GM18499 (cell line): ENCODE results near the gene TTLL11.
"Not testable (repeated sequence)": the region's sequence is repeated elsewhere in the genome, so short reads cannot be mapped to it uniquely, and the experiment has no call there.

Experiments used
- ATAC-seq: cut with Tn5 transposase; IDR thresholded peaks from one replicate; pipeline ENCODE4 v1.9.1; 2021; ENCODE audit warnings: moderate number of reproducible peaks; ENCODE audit not compliant: insufficient read depth, unreplicated experiment

Gene TTLL11

DNA sequence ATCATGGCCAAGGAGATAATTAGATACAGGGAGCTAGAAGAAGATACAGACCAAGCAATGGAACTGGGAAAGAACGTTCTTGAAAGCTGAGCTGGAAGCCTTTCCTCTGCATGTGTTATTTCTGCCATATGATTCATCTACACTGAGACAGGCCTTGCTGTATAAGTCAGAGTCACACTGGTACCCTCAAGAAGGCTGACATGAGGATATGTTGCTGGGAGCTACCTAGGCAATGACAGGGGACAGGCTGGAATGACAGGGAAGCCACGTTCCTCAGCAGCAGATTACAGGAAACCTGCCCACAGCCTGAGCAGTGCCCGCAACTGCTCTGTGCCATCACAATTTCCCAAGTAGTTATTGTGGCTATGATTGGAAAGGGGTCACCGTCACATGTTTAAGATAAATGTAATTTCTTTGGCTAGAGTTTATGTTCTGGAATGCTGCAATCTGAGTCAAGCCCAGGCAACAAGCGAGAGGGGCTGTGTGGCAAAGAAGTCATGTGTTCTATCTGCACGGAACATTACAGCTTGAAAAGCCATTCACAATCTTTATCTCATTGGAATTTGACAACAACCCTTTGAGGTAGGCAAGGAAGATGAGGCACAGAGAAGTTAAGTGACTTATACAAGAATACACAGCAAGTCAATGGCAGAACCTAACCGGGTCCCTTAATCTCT is 108.2 kb downstream of the TTLL11 start:
- ATAC-seq: no peak

DNA sequence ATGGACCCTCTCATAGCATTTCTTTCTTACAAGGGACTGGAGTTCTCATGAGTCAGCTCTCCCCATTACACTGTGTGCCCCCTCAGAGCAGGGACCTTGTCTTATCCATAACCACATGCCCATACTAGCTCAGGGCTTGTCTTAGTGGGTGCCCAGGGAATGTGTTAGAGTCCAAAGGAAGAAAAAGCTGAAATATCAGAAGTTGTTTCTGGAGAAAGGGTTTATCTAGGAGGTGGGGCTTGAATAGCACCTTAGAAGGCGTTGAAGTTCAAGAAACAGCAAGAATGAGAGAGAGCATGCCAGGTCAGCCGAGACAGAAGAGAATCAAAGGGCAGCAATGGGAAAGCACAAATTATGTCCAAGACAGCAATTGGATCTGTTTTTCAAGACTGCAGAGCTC is 109.4 kb downstream of the TTLL11 start:
- no peak for ATAC-seq

DNA sequence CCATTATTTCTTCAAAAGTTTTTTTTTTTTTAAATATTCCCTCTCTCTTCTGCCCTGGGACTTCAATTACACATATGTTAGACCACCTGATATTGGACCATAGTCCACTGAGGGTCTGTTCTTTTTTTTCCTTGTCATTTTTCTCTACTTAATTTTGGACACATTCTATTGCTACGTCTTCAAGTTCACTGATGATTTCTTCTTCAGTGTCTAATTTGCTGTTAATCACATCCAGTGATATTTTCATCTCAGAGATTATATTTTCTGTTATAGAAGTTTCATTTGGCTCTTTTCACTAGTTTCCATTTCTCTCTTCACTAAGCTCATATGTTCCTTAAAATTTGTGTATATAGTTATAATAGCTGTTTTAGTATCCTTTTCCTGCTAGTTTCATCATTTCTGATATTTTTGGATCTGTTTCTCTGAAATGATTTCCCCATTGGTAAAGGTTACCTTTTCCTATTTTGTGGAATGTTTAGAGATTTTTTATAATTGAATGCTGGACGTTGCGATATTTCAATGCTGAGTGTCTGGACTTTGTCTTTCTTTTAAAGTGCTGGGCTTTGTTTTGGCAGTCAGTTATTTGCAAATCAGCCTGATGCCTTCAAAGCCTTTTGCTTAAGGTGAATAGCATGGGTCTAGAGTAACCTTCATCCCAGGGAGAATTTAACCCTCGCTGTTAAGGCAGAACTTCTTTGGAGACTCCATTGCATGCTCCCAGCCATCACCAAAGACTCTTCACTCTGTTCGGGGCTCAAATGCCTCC is 111.8 kb downstream of the TTLL11 start:
- ATAC-seq: no peak

DNA sequence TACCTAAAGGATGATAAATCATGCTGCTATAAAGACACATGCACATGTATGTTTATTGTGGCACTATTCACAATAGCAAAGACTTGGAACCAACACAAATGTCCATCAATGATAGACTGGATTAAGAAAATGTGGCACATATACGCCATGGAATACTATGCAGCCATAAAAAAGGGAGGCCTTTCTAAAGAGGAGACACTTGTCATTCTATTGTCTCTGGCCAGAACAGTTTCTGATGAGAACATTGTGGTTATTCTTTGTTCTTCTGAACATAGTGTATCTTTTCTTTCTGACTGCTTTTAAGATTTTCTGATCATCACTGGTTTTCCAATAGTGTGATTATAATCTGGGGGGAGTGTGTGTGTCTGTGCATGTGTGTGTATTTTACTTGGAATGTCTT is 112.4 kb downstream of the TTLL11 start:
- not testable (repeated sequence) for ATAC-seq

DNA sequence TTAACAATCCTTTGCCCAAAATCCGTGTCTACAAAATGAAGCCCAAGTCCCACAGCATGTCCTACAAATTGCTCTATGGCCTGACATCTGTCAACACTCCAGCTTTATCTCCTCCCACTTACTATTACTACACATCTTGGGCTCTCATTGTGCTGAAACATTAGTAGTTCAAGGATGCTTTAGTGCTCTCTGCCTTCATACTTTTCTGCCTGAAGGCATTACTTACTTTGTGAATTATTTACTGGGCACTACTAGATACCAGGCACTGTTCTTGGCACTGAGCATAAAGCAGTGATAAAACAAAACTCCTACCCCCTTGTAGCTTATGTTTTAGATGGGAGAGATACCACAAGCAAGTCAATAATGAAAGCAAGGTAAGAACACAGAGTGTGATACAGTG is 113.4 kb downstream of the TTLL11 start:
- ATAC-seq: no peak

DNA sequence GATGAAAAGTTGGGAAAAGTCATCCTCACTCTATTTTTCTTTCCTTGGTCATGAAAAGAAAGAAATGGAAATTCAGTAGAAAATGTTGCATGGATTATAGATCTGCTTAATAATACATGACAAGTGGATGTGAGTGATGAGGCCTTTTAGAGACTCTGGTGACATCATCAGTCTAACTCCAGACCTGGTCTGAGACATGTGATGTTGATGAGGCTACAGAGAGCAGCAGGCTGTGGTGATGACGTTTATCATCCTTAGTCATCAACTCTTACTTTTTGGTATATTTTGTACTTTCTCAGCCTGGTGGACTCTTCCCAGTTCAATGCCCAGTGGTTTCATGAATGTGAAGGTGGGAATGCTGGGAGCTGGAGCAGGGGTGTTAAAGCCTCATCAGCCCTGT is 116.4 kb downstream of the TTLL11 start:
- ATAC-seq: no peak

DNA sequence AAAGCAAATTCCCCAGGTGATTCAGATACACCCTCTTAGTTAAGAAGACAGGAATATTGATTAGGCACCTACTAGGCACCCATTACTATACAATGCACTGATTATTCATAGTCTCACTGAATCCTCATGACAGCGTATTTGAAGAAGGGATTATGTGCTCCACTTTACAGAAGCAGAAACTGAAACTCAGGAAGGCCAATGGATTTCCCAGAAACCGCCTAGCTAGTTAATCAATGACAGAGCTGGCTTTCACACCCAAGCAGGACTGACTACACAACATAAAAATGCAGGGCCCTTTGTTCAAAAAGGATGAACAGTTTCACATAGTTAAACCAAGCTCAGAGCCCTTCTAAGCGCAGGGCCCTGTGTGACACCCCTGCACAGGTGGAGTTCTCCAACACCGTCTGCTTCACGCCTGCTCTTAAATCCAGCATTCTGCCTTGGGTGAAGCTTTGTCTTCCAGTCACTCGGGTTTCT is 117.3 kb downstream of the TTLL11 start:
- ATAC-seq: no peak

DNA sequence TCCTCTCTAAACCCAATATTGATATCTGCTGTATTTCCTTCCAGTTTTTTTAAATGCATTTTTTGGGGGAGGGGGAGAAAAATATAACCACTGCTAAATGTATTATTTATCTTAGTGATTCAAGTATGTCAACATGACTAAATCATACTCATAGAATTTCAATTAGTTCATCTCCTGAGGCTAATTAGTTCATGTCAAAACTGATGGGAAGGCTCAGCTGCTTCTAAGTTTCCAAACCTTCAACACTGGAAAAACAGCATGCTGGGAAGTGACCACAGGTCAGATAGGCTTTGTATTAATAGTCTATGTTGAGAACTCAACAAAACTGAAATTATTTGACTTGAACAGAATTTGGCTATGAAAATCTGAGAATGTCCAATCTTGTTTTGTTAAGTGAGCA is 118.7 kb downstream of the TTLL11 start:
- ATAC-seq: no peak

DNA sequence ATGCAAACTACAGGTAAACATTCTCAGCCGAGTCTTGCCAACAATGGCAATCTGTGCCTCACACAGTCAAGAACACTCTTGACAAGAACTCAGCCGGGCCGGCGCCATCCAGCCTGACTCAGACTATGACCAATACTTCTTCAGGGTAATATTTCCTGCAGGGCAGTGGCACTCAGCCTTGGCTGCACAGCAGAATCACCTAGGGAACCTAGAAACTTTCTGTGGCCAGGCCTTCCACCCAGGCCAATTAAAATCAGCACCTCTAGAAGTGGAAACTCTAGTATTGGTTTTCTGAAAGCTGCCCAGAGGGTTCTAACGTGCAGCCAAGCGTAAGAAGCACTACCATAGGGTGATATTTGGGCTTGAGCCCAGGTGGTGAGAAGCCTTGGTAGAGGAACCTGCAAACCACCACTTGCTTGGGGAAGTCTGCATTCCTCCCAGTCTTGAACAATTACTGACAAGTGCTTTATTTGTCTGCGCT is 120.6 kb downstream of the TTLL11 start:
- ATAC-seq: peak; percentile 63

DNA sequence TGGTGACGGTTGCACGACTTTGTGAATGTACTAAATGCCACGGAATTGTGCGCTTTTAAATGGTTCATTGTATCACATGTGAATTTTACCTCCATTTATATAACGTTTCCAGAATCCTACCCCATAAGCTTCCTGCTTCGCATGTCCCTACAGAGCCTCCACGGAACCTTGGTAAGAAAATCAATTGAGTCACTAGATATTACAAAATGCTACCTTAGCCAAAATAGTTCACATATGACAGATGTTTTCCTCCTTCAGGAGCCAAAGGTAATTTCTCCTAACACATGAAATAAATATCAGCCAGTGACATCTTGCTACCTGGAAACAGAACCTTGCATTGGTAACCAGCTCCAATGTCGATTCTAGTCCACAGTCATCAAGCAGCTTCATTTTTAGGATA is 125.1 kb downstream of the TTLL11 start:
- no peak for ATAC-seq

DNA sequence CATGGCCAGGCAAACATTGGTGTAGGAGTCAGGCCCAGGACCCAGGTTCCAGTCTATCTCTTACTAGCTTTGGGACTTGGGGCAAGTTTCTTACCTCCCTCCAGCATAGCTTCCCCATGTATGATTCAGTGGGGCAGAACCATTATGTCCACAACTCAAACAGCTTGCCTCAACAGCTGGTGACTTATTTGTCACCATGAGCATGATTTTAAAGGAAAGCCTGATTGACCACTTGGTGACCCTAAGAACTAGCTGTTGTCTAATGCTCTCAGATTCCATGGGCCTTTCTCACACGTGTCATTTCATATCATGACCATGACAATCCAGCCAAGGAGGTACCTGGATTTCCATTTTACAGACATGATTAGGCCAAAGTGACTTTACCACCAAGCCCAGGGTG is 126.4 kb downstream of the TTLL11 start:
- ATAC-seq: no peak

DNA sequence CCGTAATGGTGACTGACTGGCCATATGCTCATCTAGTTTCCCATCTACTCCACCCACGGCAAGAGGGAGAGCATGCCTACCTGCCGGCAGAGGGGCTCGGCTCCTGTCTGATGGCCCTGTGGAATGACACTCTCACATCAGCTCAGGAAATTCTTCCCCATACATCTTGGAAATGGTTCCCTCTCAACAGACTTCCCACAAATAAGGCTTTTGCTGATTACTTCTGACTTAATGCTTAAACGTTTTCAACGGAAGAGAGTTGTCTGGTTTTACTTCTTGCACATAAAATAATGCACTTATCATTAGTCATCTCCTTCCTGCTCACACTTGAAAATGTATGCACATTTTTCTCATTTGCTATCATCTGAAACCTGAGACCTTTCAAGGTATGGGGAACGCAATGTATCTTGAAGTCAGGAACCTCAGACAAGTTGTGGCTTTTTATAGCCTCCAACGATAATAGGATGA is 129.5 kb downstream of the TTLL11 start:
- no peak for ATAC-seq

DNA sequence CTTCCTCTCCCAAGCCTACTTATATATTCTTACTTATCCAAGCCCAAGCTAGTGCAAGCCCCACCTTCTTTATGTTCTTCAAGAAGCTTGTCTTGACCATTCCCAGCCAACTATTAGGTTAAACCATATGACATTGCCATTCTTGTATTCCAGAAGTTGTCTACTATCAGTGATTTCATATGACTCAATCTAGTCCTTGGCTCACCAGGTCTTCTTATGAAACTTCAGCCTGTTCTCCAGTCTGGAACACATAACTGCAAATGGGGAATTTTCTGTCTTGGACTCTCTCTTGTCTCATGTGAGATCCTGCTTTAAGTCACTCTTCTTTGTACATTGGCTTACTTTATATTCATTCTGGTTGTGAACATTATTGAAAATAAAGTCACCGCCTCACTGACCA is 130.7 kb downstream of the TTLL11 start:
- no peak for ATAC-seq

DNA sequence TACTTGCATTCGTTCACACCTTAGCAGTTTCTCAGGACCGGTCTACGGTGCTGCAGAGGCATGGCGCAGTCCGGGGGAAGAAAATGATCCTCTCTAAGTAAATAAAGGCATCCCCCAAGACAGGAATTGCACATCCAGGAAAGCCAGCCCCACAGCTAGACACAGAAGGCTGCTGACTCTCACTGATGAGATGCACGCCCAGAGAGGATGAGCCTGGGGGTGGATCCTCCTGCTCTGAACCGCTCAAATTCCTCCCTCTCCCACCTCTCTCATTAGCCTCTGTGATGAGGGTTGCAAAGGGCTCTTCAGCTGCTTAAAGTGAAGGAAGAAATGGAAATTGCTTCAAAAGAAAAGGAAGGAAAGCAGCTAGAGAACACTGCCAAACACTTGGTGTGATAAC is 132.4 kb downstream of the TTLL11 start:
- no peak for ATAC-seq

DNA sequence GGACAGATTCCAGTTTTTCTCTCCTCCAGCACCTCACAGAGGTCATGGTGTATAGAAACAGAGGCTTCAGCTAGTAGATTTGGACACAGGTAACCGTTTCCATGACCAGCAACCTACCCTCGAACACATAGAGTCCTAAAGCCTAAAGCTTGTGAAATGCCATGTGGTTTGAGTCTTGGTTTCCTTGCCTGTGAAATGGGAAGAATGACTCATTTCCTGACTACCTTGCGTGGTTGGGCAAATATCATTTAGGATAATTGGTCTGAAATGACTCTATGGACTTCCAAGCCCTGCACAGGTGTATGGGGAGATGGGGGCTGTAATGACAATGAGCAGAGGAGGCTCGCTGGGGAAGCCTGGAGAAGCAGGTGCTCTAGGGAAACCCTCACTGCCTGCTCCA is 134.6 kb downstream of the TTLL11 start:
- no peak for ATAC-seq

DNA sequence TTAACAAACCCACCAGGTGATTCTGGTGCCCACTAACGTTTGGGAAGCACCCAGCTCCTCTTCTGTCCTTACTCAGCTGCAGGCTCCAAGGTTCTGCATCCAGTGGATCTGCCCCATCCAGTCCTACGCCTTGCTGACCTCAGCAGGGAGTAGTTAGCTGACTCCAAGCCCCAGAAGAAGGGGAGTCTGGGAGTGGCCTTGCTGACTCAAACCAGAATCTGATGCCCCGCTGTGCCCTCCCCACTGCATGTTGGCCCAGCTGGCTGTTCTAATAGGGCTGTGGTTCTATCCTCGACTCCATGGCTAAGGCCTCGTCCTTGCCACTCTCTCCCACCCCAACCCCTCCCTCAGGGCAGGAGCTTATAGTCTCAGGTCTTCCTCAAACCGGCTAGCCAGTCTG is 136.3 kb downstream of the TTLL11 start:
- no peak for ATAC-seq

DNA sequence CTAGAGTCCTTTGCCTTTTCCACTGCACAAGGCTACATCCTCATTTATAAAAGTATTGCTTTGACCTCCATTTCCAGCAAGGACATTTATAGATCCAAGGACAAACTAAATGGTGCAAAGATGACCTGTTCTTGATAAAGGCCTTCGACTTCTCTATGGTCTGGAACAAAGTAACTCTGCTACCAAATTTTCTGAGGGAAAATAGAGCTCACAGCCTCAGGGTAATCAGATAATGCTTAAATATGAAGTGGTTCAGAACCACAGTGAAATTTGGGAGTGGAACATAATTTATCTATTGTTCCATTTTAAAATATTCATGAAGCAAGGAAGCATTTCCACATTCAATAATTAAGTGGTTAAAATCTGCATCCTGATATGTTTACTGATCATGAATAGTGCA is 137.5 kb downstream of the TTLL11 start:
- ATAC-seq: no peak

DNA sequence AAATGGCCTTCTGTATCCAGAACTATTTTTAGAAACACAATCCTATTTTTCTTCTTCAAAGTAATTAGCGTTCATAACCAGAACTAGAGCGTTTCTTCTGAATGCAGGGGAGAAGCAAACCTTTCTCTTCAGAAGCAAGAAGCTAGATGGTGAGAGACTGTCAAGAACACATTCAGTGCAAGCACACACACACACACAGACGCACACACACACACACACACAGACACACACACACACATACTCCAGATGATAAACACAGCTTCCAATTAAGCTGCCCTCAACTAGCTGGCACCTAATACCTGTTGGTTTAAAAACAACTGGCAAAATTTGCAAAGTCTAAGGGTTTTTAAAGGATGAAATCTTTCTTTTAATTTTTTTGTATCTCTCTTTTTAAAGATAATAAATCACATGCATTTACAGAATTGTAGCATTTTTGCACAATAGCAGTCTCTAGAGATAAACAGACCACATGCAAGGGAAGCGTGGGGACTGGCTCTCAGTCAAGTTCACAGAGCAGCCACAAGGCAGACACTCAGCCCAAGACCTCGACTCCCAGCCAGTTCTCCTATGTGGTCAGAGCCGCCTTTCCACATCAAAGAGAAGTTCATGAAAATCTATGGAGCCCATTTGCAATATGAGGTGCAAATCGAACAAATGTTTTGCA is 138.5 kb downstream of the TTLL11 start:
- no peak for ATAC-seq

DNA sequence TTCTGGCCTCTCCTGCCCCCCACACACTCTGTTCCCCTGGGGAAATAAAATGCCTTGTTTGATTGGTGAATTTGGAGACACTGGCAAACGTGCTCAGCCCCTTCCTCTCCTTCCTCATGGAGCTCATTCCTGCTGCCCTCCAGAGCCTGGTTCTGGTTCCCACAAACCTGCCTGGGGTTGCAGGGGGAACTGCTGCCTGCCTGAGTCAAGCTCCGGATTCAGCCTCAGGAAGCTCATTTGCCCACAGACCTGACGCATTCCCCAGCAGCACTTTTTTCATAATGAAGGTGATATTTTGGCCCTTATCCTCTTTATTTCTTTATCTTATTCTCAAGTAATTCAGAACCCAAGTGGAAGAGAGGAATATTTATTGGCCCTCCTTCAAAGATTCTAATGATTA is 140.5 kb downstream of the TTLL11 start:
- no peak for ATAC-seq

DNA sequence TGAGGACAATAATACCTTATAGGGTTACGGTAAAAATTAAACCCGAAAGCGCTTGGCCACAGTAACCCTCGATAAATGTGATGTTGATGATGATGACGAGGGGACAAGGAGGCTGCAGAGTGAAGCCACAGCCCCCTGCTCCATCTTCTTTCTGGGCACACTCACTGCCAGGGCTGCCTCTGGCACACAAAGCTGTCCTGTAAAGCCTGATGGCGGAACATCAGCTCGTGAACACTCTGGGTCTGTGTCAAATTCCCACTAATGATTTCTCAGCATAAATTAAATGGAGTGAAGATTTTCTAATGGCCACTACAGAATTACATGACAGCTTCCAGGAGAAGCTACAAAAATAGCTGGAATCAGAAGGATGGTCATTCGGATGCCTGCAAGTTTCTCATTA is 142.2 kb downstream of the TTLL11 start:
- no peak for ATAC-seq

DNA sequence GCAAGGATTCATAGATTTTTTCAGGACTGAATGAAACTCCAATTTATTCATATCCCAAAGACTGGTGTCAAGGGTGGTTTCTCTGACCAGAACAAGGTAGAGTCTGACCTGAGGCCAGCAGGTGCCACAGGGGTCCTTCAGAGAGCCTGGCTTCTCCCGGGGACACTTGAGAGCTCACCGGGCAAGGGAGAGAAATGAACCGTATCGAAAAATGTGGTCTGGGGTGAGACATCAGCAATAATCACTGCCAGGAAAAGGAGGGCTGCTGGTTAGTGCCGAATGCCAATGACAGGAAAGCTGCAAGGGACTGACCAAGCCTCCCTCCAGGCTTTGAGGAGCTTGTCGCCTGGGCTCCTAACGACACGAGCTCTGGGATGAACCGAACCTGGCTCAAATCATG is 142.7 kb downstream of the TTLL11 start:
- ATAC-seq: no peak
